Measurements from ENCODE around the gene TM7SF2.

DNA sequence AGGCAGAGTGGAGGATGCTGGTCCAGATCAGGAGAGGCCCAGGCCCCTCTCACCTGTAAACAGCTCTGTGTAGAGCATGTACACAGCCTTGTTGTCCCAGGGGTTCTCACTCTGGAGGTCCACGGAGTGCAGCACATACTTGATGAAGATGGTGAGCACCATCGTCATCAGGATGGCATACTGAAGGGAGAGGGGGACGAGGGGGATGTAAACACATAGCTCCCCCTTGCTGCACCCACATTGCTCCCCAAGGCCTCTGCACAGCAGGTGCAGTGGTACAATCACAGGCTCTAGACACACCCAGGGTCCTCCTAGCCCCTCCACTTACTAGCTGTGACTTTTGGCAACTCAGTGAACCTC lies 19.7 kb downstream of the TM7SF2 start:
- TF ChIP-seq, protein P1, sequence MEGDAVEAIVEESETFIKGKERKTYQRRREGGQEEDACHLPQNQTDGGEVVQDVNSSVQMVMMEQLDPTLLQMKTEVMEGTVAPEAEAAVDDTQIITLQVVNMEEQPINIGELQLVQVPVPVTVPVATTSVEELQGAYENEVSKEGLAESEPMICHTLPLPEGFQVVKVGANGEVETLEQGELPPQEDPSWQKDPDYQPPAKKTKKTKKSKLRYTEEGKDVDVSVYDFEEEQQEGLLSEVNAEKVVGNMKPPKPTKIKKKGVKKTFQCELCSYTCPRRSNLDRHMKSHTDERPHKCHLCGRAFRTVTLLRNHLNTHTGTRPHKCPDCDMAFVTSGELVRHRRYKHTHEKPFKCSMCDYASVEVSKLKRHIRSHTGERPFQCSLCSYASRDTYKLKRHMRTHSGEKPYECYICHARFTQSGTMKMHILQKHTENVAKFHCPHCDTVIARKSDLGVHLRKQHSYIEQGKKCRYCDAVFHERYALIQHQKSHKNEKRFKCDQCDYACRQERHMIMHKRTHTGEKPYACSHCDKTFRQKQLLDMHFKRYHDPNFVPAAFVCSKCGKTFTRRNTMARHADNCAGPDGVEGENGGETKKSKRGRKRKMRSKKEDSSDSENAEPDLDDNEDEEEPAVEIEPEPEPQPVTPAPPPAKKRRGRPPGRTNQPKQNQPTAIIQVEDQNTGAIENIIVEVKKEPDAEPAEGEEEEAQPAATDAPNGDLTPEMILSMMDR (IDR thresholded peaks at IDR 0.05 in 8 of 11, conservative IDR thresholded peaks at IDR 0.05 in 3 of 11), result no peak
- TF ChIP-seq POLR2AphosphoS5 (IDR thresholded peaks at IDR 0.05), result no peak

Data from spleen (tissue), 7 donors.